Stimulated activated CD4-positive, alpha-beta T cell treated with anti-CD3 and anti-CD28 coated beads, Interleukin-4, amount 100 ng/mL, for 48 hours (primary cell): ENCODE results near the gene TP53BP1.

Experiments used
- DNase-seq, 2 donors: peaks; one replicate each; pipeline ENCODE4 v3.0.0-alpha.2; 2020; ENCODE audit warnings: low read depth in 2 of 2

The TP53BP1 gene

GRCh38 chr15:43518197-43518761, 25.3 kb upstream of the TP53BP1 start:
- DNase-seq, result no peak

- no peak for DNase-seq
Observed at GRCh38 chr15:43517354-43518196, 24.6 kb upstream of the TP53BP1 start, which contains the start of gene MAP1A. MAP1A (plus strand) TSS chr15:43517608; CDS start chr15:43521474, 3,866 bp downstream.

DNA sequence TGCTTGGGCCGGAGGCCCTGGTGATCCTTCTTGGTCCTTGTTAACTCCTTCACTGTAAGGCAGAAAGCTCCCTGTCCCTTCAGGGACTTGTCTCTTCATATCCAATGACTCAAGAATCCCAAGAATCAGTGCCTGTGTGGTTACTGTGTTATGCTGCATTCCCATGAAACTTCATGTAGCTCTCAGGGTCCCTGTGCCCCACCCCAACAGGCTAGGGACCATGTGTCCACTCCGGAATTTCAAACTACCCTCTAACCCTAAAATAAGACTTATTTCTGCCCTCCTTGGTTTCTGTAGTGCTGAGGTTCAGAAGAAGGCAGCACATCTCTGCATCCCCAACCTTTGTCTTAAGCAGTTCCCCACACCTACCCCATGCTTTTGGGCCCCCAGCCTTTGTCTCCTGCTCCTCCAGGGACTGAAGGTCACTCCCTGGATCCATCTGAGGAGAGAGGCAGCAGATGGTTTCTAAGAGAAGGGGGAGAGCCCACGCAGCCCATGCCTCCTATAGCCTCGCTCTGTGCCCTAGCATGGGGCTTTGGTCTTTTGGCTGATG, 23.9 kb upstream of the TP53BP1 start:
- DNase-seq, result no peak

GRCh38 chr15:43516185-43516584, 23.2 kb upstream of the TP53BP1 start:
- DNase-seq, result no peak

DNA sequence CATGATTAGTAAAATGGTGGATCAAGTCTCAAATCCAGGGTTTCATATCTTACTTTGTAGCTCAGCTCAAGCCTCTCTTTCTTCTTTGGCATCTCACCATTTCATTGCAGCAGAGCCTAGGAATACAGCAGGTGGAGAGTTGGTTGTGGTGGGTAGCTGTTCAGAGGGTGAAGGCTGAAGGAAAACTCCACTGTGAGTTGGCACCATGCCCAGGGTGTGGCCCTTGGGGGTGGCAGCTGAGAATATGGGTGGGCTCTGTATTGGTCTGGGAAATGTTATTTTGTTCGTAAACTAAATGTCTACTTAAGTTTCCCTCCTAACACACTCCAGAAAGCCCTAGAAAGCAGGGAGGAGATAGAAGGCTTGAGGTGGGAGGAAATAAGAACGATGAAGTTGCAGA, 22.8 kb upstream of the TP53BP1 start:
- DNase-seq, result no peak

- DNase-seq, result no peak
Observed at GRCh38 chr15:43514241-43515057, 21.5 kb upstream of the TP53BP1 start.

- DNase-seq, result no peak
Observed at GRCh38 chr15:43513550-43513949, 20.6 kb upstream of the TP53BP1 start.

GRCh38 chr15:43511012-43511885, 18.3 kb upstream of the TP53BP1 start:
- DNase-seq, result peak in 1 of 2 donors; percentile 27

GRCh38 chr15:43510200-43511011, 17.4 kb upstream of the TP53BP1 start:
- peak; percentile 93 to 98 for DNase-seq

- no peak for DNase-seq
Observed at GRCh38 chr15:43509660-43510199, 16.8 kb upstream of the TP53BP1 start.

- DNase-seq, result no peak
Observed at GRCh38 chr15:43508991-43509659, 16.2 kb upstream of the TP53BP1 start.

DNA sequence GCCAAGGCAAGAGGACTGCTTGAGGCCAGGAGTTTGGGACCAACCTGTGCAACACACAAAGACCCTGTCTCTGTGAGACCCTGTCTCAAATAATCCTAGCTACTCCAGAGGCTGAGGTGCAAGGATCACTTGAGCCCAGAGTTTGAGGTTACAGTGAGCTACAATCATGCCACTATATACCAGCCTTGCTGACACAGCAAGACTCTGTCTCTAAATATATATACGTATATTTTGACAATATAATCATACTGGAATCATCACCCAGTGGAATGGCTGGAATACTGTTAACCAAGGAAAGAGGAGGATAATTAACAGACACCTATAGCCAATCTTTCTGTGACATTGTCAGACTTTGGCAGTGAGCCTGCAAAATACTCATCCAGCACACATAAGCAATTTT, 15.5 kb upstream of the TP53BP1 start:
- DNase-seq, result no peak

GRCh38 chr15:43505738-43506137, 12.8 kb upstream of the TP53BP1 start:
- DNase-seq, result no peak

DNA sequence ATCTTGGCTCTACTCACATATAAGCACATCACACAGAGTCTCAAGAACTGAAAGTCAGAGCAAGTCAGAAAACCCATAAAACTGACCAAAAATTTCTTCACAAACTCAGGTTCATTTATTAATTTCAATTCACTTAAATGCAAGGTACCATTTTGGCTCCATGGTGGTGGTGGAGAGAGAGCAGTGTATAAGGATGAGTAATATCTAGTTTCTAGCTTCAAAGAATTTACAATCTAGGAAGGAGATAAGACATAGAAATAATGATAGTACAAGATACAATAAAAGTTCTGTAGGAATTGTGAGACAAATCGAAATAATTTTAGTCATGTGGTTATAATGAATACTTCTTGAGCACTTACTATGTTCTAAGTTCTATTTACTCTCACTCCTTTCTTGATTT, 6.7 kb upstream of the TP53BP1 start:
- DNase-seq, result no peak

DNA sequence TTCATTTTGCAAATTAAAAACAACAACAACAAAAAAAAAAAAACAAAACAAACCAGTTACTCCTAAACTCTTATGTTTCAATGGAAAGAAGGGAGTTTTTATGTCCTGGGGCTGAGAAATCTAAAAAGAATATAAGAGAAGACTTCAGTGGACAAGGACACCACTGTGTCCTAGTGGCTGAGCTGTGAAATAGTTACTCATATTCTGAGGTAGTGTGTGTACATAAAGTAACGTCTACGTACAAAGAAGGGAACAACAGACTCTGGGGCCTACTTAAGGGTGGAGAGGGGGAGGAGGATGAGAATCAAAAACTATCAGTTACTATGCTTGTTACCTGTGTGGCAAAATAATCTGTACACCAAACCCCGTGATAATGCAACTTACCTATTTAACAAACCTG, 6.0 kb upstream of the TP53BP1 start:
- no peak for DNase-seq

DNA sequence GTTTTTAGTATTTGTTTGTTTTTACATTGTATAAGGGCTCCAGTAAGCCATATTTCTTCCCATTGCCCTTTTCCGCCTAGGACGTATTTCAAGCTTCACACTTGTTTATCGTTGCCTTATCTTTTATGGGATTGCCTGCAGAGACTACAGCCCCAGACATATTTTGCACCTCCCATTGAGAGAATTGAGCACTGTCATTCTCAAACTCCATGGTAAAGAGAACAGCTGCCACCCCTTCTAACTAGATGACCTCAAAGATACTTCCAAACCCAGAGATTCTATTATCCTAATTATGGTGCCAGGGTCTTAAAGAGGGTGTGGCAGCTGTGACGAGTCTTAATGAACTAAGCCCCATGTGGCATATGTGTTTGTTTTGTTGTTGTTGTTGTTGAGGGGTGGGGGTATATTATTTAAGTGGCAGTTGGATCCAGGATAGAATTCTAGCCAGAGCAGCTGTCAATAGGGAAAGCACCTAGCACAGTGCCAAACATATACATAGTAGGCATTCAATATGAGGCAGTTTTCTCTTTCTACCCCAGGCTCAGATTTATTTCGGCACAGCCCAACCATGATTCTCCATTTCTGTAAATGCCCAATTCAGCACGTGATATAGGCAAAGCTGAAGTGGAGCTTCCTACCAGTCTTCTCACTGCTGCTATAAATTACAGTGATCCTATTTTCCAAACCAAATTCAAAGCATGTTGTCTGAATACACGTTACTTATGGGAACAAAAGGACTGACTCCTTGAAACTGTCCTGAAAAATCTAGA, 932 bp upstream of the TP53BP1 start:
- DNase-seq, result no peak

- no peak for DNase-seq
Observed at GRCh38 chr15:43492266-43492665, 690 bp downstream of the TP53BP1 start.

- DNase-seq, result no peak
Observed at GRCh38 chr15:43489191-43489590, 3.8 kb downstream of the TP53BP1 start.

GRCh38 chr15:43488790-43489189, 4.2 kb downstream of the TP53BP1 start:
- DNase-seq, result no peak
